K562 (cell line): Measurements from ENCODE around the gene CARF.
"Not testable (repeated sequence)": the region's sequence is repeated elsewhere in the genome, so short reads cannot be mapped to it uniquely, and the experiment has no call there.

Source experiments
- CREB1 ChIP-seq, 2 experiments: sonication (generic) in 1 of 2; formaldehyde crosslinking in 1 of 2; IDR thresholded peaks; 2 replicates each; pipeline versions ENCODE4 v1.6.1 to v1.8.0; 2012 to 2022; ENCODE audit warnings: inconsistent platforms in 1 of 2, mild to moderate bottlenecking in 1 of 2, missing genetic modification reagents in 1 of 2, moderate library complexity in 1 of 2
- HDGF ChIP-seq: fragments of 450-650 bp; IDR thresholded peaks from 2 replicates; pipeline ENCODE4 v1.6.1; 2016
- MYNN ChIP-seq, 2 experiments: sonication (generic); formaldehyde crosslinking in 1 of 2; IDR thresholded peaks; 2 replicates each; pipeline versions ENCODE4 v1.5.0 to v1.6.1; 2016 to 2020; ENCODE audit warnings: antibody characterized with exemption in 1 of 2, missing genetic modification reagents in 1 of 2
- POLR2AphosphoS5 ChIP-seq: IDR thresholded peaks from 2 replicates; pipeline ENCODE4 v1.6.1; 2011; ENCODE audit warnings: mild to moderate bottlenecking, low read depth, low read length, moderate library complexity; ENCODE audit not compliant: control insufficient read depth, insufficient read depth
- ZBTB17 ChIP-seq: fragments of 450-650 bp; formaldehyde crosslinking; IDR thresholded peaks from 2 replicates; pipeline ENCODE4 v1.4.0; 2020; ENCODE audit warnings: mild to moderate bottlenecking
- ZNF140 ChIP-seq: fragments of 250-450 bp; sonication (Bioruptor Pico); IDR thresholded peaks from 2 replicates; pipeline ENCODE4 v1.8.0; 2021; ENCODE audit warnings: moderate library complexity, mild to moderate bottlenecking, inconsistent platforms
- ZNF384 ChIP-seq: IDR thresholded peaks from 2 replicates; pipeline ENCODE4 v1.6.1; 2012; ENCODE audit warnings: low read depth, low read length, improper control_type of control experiment

GRCh38 chr2:202969404-202969803 lies 57.3 kb downstream of the CARF start:
- not testable (repeated sequence) for TF ChIP-seq CREB1 (IDR thresholded peaks at IDR 0.05); CREB1 (CRISPR knock-in tag; IDR thresholded peaks at IDR 0.05); ZNF384; ZBTB17 (CRISPR knock-in tag); MYNN (IDR thresholded peaks at IDR 0.05); MYNN (CRISPR knock-in tag; IDR thresholded peaks at IDR 0.05); HDGF; POLR2AphosphoS5; ZNF140 (CRISPR knock-in tag)
